Esophagus muscularis mucosa (tissue), 4 donors: ENCODE measurements around the gene GALNT15. TPM values are rescaled to one million over a fixed set of nuclear protein-coding genes. Genes with fewer than 3 reads are reported as not detected.
A peak's percentile ranks its signal among the peaks of the same experiment; 100 is the strongest.

Experiments used
- DNase-seq: peaks from one replicate; pipeline ENCODE4 v3.0.0-alpha.2; 2017; ENCODE audit errors: extremely low spot score
- H3K27ac ChIP-seq, 4 donors: fragments of 200-600 bp; sonication (generic); replicated peaks in 1 of 4; 1 replicate in 3 of 4; 2 replicates in 1 of 4; pipeline ENCODE4 v1.5.1; 2016 to 2019; ENCODE audit warnings: mild to moderate bottlenecking in 1 of 4
- H3K27me3 ChIP-seq, 4 donors: fragments of 200-600 bp; sonication (generic); one replicate each; pipeline versions ENCODE4 v1.5.1 to v1.6.0; 2016 to 2019
- H3K36me3 ChIP-seq, 4 donors: fragments of 200-600 bp; sonication (generic); one replicate each; pipeline ENCODE4 v1.5.1; 2016 to 2019
- H3K4me1 ChIP-seq, 4 donors: fragments of 200-600 bp; sonication (generic); one replicate each; pipeline ENCODE4 v1.5.1; 2016 to 2019
- H3K4me3 ChIP-seq, 4 donors: fragments of 200-600 bp; sonication (generic); 1 replicate in 2 of 4; 2 replicates in 2 of 4; pipeline ENCODE4 v1.5.1; 2016 to 2019; ENCODE audit warnings: mild to moderate bottlenecking in 4 of 4, moderate library complexity in 1 of 4
- H3K9me3 ChIP-seq, 4 donors: fragments of 200-600 bp; sonication (generic); 1 replicate in 3 of 4; 2 replicates in 1 of 4; pipeline ENCODE4 v1.5.1; 2016 to 2019
- EP300 ChIP-seq: sonication (generic); formaldehyde crosslinking; IDR thresholded peaks from one replicate; pipeline ENCODE4 v1.6.1; 2017; ENCODE audit warnings: antibody characterized with exemption
- POLR2A ChIP-seq: fragments of 450-650 bp; IDR thresholded peaks from one replicate; pipeline ENCODE4 v1.6.1; 2017; ENCODE audit warnings: antibody characterized with exemption, moderate library complexity, mild to moderate bottlenecking, low read depth
- POLR2AphosphoS5 ChIP-seq, 2 donors: sonication (generic); formaldehyde crosslinking; IDR thresholded peaks; one replicate each; pipeline ENCODE4 v1.6.1; 2017; ENCODE audit warnings: antibody characterized with exemption in 2 of 2
- WGBS: methylation state at CpG from one replicate; pipeline ENCODE4 v1.1.5; 2018; 5-methylcytosine and 5-hydroxymethylcytosine counted together
- intact Hi-C: fragments of 100-400 bp; cut with DNase I; formaldehyde crosslinking; loops from one replicate; pipeline ENCODE4 v1.15.1; 2023
- total RNA-seq, 4 donors: library from RNA; depleted of rRNA; stranded (reverse); fragments of >200 nt; gene quantifications; one replicate each; pipeline versions ENCODE4 v1.1.0 to v1.2.1, GENCODE V29; 2016
- TF ChIP-seq, protein P1 (sequence below), 3 experiments: fragments of 200-600 bp in 2 of 3; fragments of 450-650 bp in 1 of 3; sonication (generic) in 2 of 3; IDR thresholded peaks; one replicate each; pipeline ENCODE4 v1.5.1; 2017 to 2019; ENCODE audit warnings: antibody characterized with exemption in 3 of 3, mild to moderate bottlenecking in 2 of 3, moderate library complexity in 1 of 3

GALNT15 gene
- total RNA-seq, 4 donors from 2014 or later: 76.0 to 320 (median 135) TPM

- peaks cover 16 to 31% (median 19%) of the 10 kb centered on the region in 4 donors for H3K4me1 ChIP-seq
- intact Hi-C loops: no loop called here
- peaks cover 0 to 15% (median 4%) of the 10 kb centered on the region in 4 donors for H3K9me3 ChIP-seq
- H3K36me3 ChIP-seq: no peaks in the 10 kb centered on the region
- WGBS: 43% methylated on average over 3 of the region's 3 CpGs
- no peak overlapping the region for H3K4me3 ChIP-seq
- TF ChIP-seq POLR2AphosphoS5 (IDR thresholded peaks at IDR 0.05): peak in 1 of 2 donors; percentile 28
- no peak for TF ChIP-seq EP300
- peak overlapping the region; percentile 37 to 53 (median 48) for H3K27ac ChIP-seq
- H3K27me3 ChIP-seq: no peaks in the 10 kb centered on the region
- DNase-seq: no peak
These were observed 41.6 kb upstream of the GALNT15 start for GRCh38 chr3:16132928-16133327.

- intact Hi-C loops: no loop called here
These were observed 40.1 kb upstream of the GALNT15 start for GRCh38 chr3:16134173-16134928.

DNA sequence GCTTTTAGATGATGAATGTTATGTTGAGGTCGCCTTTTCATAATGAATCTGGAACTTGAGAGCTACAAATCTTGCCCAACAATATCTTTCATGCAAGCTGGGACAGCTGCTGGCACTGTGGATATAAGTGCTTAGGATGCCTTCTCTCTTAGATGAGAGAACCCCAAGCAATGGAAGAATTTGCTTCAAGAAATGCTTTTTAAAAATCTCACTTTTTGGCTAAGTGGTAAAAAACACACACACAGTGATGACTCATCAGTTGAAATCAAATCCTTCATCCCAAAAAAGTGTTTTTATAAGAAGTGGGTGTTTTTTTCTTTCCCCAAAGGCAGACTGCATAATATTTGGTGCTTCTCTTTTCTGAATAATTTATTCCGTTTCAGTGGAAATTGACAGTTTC lies 38.4 kb upstream of the GALNT15 start:
- no peak for DNase-seq
- intact Hi-C loops: no loop called here
- Histone ChIP-seq H3K9me3 (peaks cover 0 to 15% (median 4%) of the 10 kb centered on the region in 4 donors), H3K27me3 (no peaks in the 10 kb centered on the region), H3K4me3 (peak overlapping the region in 1 of 4 donors; percentile 5), H3K27ac (peak overlapping the region; percentile 46 to 71 (median 62)), H3K36me3 (no peaks in the 10 kb centered on the region), H3K4me1 (peaks cover 9 to 32% (median 23%) of the 10 kb centered on the region in 4 donors)
- WGBS: 76% methylated on average over 2 of the region's 2 CpGs
- TF ChIP-seq POLR2A (no peak), POLR2AphosphoS5 (IDR thresholded peaks at IDR 0.05) (peak in 1 of 2 donors; percentile 35)

More at GRCh38 chr3:16134173-16134928, 40.1 kb upstream of the GALNT15 start:
- DNase-seq: no peak
- Histone ChIP-seq H3K9me3 (peaks cover 0 to 15% (median 4%) of the 10 kb centered on the region in 4 donors), H3K4me1 (peaks cover 16 to 31% (median 19%) of the 10 kb centered on the region in 4 donors), H3K27ac (peak overlapping the region in 3 of 4 donors; percentile 53 to 71 (median 70)), H3K4me3 (no peak overlapping the region), H3K36me3 (no peaks in the 10 kb centered on the region), H3K27me3 (no peaks in the 10 kb centered on the region)
- TF ChIP-seq POLR2A (no peak), POLR2AphosphoS5 (IDR thresholded peaks at IDR 0.05) (no peak), EP300 (no peak)
- TF ChIP-seq, protein P1, sequence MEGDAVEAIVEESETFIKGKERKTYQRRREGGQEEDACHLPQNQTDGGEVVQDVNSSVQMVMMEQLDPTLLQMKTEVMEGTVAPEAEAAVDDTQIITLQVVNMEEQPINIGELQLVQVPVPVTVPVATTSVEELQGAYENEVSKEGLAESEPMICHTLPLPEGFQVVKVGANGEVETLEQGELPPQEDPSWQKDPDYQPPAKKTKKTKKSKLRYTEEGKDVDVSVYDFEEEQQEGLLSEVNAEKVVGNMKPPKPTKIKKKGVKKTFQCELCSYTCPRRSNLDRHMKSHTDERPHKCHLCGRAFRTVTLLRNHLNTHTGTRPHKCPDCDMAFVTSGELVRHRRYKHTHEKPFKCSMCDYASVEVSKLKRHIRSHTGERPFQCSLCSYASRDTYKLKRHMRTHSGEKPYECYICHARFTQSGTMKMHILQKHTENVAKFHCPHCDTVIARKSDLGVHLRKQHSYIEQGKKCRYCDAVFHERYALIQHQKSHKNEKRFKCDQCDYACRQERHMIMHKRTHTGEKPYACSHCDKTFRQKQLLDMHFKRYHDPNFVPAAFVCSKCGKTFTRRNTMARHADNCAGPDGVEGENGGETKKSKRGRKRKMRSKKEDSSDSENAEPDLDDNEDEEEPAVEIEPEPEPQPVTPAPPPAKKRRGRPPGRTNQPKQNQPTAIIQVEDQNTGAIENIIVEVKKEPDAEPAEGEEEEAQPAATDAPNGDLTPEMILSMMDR (IDR thresholded peaks at IDR 0.05): no peak
- WGBS: 77% methylated on average over 6 of the region's 6 CpGs

DNA sequence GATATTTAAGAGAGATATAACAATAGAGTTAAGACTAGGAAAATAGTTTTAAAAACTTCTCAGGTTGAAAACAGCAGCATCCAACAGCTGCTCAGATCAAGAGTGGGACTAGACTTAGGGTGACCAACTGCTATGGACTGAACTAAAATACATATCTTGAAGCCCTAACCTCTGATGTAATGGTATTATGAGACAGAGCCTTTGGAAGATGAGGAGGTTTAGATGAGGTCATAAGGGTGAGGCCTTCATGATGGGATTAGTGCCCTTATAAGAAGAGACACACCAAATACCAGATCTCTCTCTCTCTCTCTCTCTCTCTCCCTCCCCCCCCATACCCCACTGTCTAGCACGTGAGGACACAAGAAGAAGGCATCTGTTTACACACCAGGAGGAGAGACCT lies 37.4 kb upstream of the GALNT15 start:
- Histone ChIP-seq H3K4me3 (no peak overlapping the region), H3K4me1 (peaks cover 12 to 35% (median 22%) of the 10 kb centered on the region in 4 donors), H3K27me3 (no peaks in the 10 kb centered on the region), H3K9me3 (peaks cover 0 to 15% (median 4%) of the 10 kb centered on the region in 4 donors), H3K36me3 (no peaks in the 10 kb centered on the region), H3K27ac (peak overlapping the region; percentile 46 to 71 (median 62))
- 47% methylated on average over 1 of the region's 1 CpG for WGBS
- intact Hi-C loops: no loop called here
- TF ChIP-seq EP300 (no peak), POLR2A (no peak), POLR2AphosphoS5 (IDR thresholded peaks at IDR 0.05) (no peak)
- TF ChIP-seq, protein P1 (IDR thresholded peaks at IDR 0.05): no peak
- no peak for DNase-seq

GRCh38 chr3:16137977-16138376 lies 36.5 kb upstream of the GALNT15 start:
- 85% methylated on average over 6 of the region's 6 CpGs for WGBS
- Histone ChIP-seq H3K9me3 (peaks cover 0 to 15% (median 4%) of the 10 kb centered on the region in 4 donors), H3K36me3 (no peaks in the 10 kb centered on the region), H3K4me1 (peaks cover 5 to 26% (median 16%) of the 10 kb centered on the region in 4 donors), H3K27me3 (no peaks in the 10 kb centered on the region), H3K27ac (peak overlapping the region in 3 of 4 donors; percentile 46 to 71 (median 70)), H3K4me3 (no peak overlapping the region)
- no peak for TF ChIP-seq POLR2A
- TF ChIP-seq POLR2AphosphoS5 (IDR thresholded peaks at IDR 0.05): no peak
- TF ChIP-seq, protein P1 (IDR thresholded peaks at IDR 0.05): no peak
- no peak for TF ChIP-seq EP300
- no peak for DNase-seq
- intact Hi-C loops: no loop called here
